ENCODE measurements around the gene MTIF2. TPM values are rescaled to one million over a fixed set of nuclear protein-coding genes. Genes with fewer than 3 reads are reported as not detected.

The MTIF2 gene
- total RNA-seq, 1 experiment from 2014 or later = 49.8 TPM

- RAD21 ChIA-PET (ENCODE audit: low non-redundant PET in 1 of 2, low total read pairs in 2 of 2, uncharacterized antibody in 2 of 2, unreplicated experiment in 2 of 2) = no interaction called here
- DNase-seq (ENCODE audit: low read depth, low spot score) (no peak), ATAC-seq (peak; percentile 78)
- 0 out of 4 replicates have a peak, but pooled peaks cover 0 to 2% of the 10 kb centered on the region in 2 experiments for H3K36me3 ChIP-seq (ENCODE audit: control insufficient read depth in 1 of 2, insufficient read depth in 2 of 2, low read length in 2 of 2)
- H3K9me3 ChIP-seq (ENCODE audit: control insufficient read depth in 1 of 2, insufficient read depth in 1 of 2, low read depth in 1 of 2, low read length in 2 of 2) = no peaks in the 10 kb centered on the region
- no peaks in the 10 kb centered on the region for H3K9me2 ChIP-seq (ENCODE audit: insufficient read depth)
- no peak overlapping the region for H3K27ac ChIP-seq (ENCODE audit: low read depth, low read length)
- intact Hi-C loops (cut with micrococcal nuclease) = no loop called here
- H3K4me2 ChIP-seq (ENCODE audit: low read length) = no peak overlapping the region
- H3K27me3 ChIP-seq (ENCODE audit: insufficient read depth, low read length) = no peaks in the 10 kb centered on the region
- no peak overlapping the region for H2AFZ ChIP-seq (ENCODE audit: low read depth, low read length, poor library complexity, severe bottlenecking)
- no peaks in the 10 kb centered on the region for H3K79me2 ChIP-seq (ENCODE audit: insufficient read depth, low read length)
- BruUV-seq (replicated peaks) = no TSS peak
- H4K20me1 ChIP-seq (ENCODE audit: insufficient read depth) = no peaks in the 10 kb centered on the region
- no peak overlapping the region for H3K4me3 ChIP-seq (replicated peaks in 1 of 2; ENCODE audit: low read depth in 1 of 2, low read length in 2 of 2)
- H3K9ac ChIP-seq (ENCODE audit: low read length) = no peak overlapping the region
- 0 out of 4 replicates have a peak, but pooled peaks cover 0 to 2% of the 10 kb centered on the region in 2 experiments for H3K4me1 ChIP-seq (ENCODE audit: control insufficient read depth in 1 of 2, insufficient read depth in 2 of 2, low read length in 2 of 2)
- TF ChIP-seq CTCF (IDR thresholded peaks at IDR 0.05 in 2 of 3, conservative IDR thresholded peaks at IDR 0.05 in 1 of 3; ENCODE audit: borderline replicate concordance in 1 of 3, insufficient read depth in 1 of 3, low read depth in 2 of 3, low read length in 2 of 3) = peak in 2 of 3 experiments; percentile 27 to 43; a peak in 4 of 6 replicates
- TF ChIP-seq ZNF274 (IDR thresholded peaks at IDR 0.05; ENCODE audit: low read depth, low read length) = no peak
- no peak for TF ChIP-seq SP1 (IDR thresholded peaks at IDR 0.05; ENCODE audit: low read depth)
- no peak for TF ChIP-seq RAD21 (IDR thresholded peaks at IDR 0.05; ENCODE audit: low read depth)
- POLR2A ChIA-PET = no interaction called here
- CTCF ChIA-PET = no interaction called here
Observed at GRCh38 chr2:55311444-55311870, 42.4 kb upstream of the MTIF2 start.

GRCh38 chr2:55309446-55309845 lies 40.4 kb upstream of the MTIF2 start:
- POLR2A ChIA-PET = no interaction called here
- RAD21 ChIA-PET (ENCODE audit: low non-redundant PET in 1 of 2, low total read pairs in 2 of 2, uncharacterized antibody in 2 of 2, unreplicated experiment in 2 of 2) = no interaction called here
- no peak for TF ChIP-seq YY1 (IDR thresholded peaks at IDR 0.05; ENCODE audit: extremely low read depth, insufficient replicate concordance, low read depth, low read length)
- peak; percentile 15; the same call in 1 of the 2 replicates for TF ChIP-seq FOSL1 (IDR thresholded peaks at IDR 0.05; ENCODE audit: low read depth)

More at GRCh38 chr2:55309446-55309845, 40.4 kb upstream of the MTIF2 start:
- Histone ChIP-seq H2AFZ (ENCODE audit: low read depth, low read length, poor library complexity, severe bottlenecking) (no peak overlapping the region), H4K20me1 (ENCODE audit: insufficient read depth) (no peaks in the 10 kb centered on the region), H3K9me3 (ENCODE audit: control insufficient read depth in 1 of 2, insufficient read depth in 1 of 2, low read depth in 1 of 2, low read length in 2 of 2) (no peaks in the 10 kb centered on the region), H3K9ac (ENCODE audit: low read length) (no peak overlapping the region), H3K27ac (ENCODE audit: low read depth, low read length) (no peak overlapping the region), H3K4me2 (ENCODE audit: low read length) (no peak overlapping the region), H3K27me3 (ENCODE audit: insufficient read depth, low read length) (no peaks in the 10 kb centered on the region), H3K4me1 (ENCODE audit: control insufficient read depth in 1 of 2, insufficient read depth in 2 of 2, low read length in 2 of 2) (0 out of 4 replicates have a peak, but pooled peaks cover 0 to 2% of the 10 kb centered on the region in 2 experiments), H3K36me3 (ENCODE audit: control insufficient read depth in 1 of 2, insufficient read depth in 2 of 2, low read length in 2 of 2) (0 out of 4 replicates have a peak, but pooled peaks cover 0 to 2% of the 10 kb centered on the region in 2 experiments), H3K4me3 (replicated peaks in 1 of 2; ENCODE audit: low read depth in 1 of 2, low read length in 2 of 2) (no peak overlapping the region), H3K79me2 (ENCODE audit: insufficient read depth, low read length) (no peaks in the 10 kb centered on the region), H3K9me2 (ENCODE audit: insufficient read depth) (no peaks in the 10 kb centered on the region)
- ATAC-seq (no peak), DNase-seq (ENCODE audit: low read depth, low spot score) (no peak)
- CTCF ChIA-PET = no interaction called here
- intact Hi-C loops (cut with micrococcal nuclease) = no loop called here
- no TSS peak for BruUV-seq (replicated peaks)
